H1 (cell line): ENCODE measurements around the gene ASCC3. TPM values are rescaled to one million over a fixed set of nuclear protein-coding genes. Genes with fewer than 3 reads are reported as not detected.

Experiments used
- CTCF ChIA-PET: fragments of 300-600 bp; sonication (Branson Sonifier 250); formaldehyde crosslinking; loops from one replicate; lab custom pipeline; 2021; ENCODE audit not compliant: partially characterized antibody; lab: Charles Lee
- POLR2A ChIA-PET: fragments of 300-600 bp; sonication (Branson Sonifier 250); formaldehyde crosslinking; loops from one replicate; lab custom pipeline; 2021; ENCODE audit warnings: inconsistent platforms; ENCODE audit not compliant: partially characterized antibody; lab: Charles Lee
- DNase-seq, 2 experiments: peaks; one replicate each; pipeline versions ENCODE4 v3.0.0 to v3.0.0-alpha.2; 2010 to 2022; ENCODE audit warnings: low spot score in 2 of 2, low read depth in 1 of 2, mixed read lengths in 1 of 2
- FAIRE-seq: peaks from 2 replicates; lab custom pipeline; 2011; peaks lifted over from hg19 to GRCh38; lab: Jason Lieb, UNC
- H2AFZ ChIP-seq: 2 replicates; pipeline ENCODE4 v1.8.1; 2012; ENCODE audit warnings: low read length, inconsistent platforms
- H2AK5ac ChIP-seq: 2 replicates; pipeline ENCODE4 v1.6.1; 2013; ENCODE audit warnings: low read depth, low read length
- H2BK120ac ChIP-seq: replicated peaks from 2 replicates; pipeline ENCODE3; 2013; ENCODE audit warnings: low read depth, low read length, inconsistent platforms
- H2BK12ac ChIP-seq: 2 replicates; pipeline ENCODE4 v1.6.1; 2013; ENCODE audit warnings: low read depth, low read length
- H2BK15ac ChIP-seq: 2 replicates; pipeline ENCODE4 v1.6.1; 2013; ENCODE audit warnings: low read length
- H2BK20ac ChIP-seq: 2 replicates; pipeline ENCODE4 v1.6.1; 2013; ENCODE audit warnings: low read length
- H2BK5ac ChIP-seq: 2 replicates; pipeline ENCODE4 v1.6.1; 2013; ENCODE audit warnings: low read depth, low read length
- H3K14ac ChIP-seq: 2 replicates; pipeline ENCODE4 v1.6.1; 2013; ENCODE audit warnings: inconsistent platforms; ENCODE audit not compliant: insufficient read length
- H3K18ac ChIP-seq: 2 replicates; pipeline ENCODE4 v1.6.1; 2013; ENCODE audit warnings: low read length; ENCODE audit errors: extremely low read depth
- H3K23ac ChIP-seq: 2 replicates; pipeline ENCODE4 v1.6.1; 2013; ENCODE audit warnings: inconsistent platforms; ENCODE audit not compliant: insufficient read length
- H3K23me2 ChIP-seq: 2 replicates; pipeline ENCODE4 v1.6.1; 2013; ENCODE audit warnings: low read depth, low read length
- H3K27ac ChIP-seq: 2 replicates; pipeline ENCODE4 v1.6.1; 2011; ENCODE audit warnings: low read depth, low read length, inconsistent platforms
- H3K27me3 ChIP-seq, 4 experiments: replicated peaks in 1 of 4; 1 replicate in 1 of 4; 2 replicates in 3 of 4; pipeline versions ENCODE4 v1.6.1 to v1.8.1; 2011 to 2013; ENCODE audit warnings: low read length in 3 of 4, mild to moderate bottlenecking in 3 of 4, inconsistent platforms in 2 of 4, mixed read lengths in 2 of 4, moderate library complexity in 1 of 4; ENCODE audit not compliant: control insufficient read depth in 3 of 4, insufficient read depth in 3 of 4; ENCODE audit errors: extremely low read depth in 1 of 4
- H3K36me3 ChIP-seq, 4 experiments: 2 replicates each; pipeline versions ENCODE4 v1.6.1 to v1.8.1; 2011 to 2013; ENCODE audit warnings: mild to moderate bottlenecking in 4 of 4, low read length in 3 of 4, moderate library complexity in 2 of 4, control low read depth in 1 of 4, inconsistent platforms in 1 of 4; ENCODE audit not compliant: insufficient read depth in 4 of 4, control insufficient read depth in 2 of 4
- H3K4ac ChIP-seq: replicated peaks from 2 replicates; pipeline ENCODE3; 2013; ENCODE audit warnings: low read length, low read depth, mixed read lengths, inconsistent platforms; ENCODE audit not compliant: insufficient read length
- H3K4me1 ChIP-seq, 4 experiments: replicated peaks in 1 of 4; 1 replicate in 1 of 4; 2 replicates in 3 of 4; pipeline versions ENCODE4 v1.6.1 to v1.8.1; 2011 to 2013; ENCODE audit warnings: low read length in 3 of 4, inconsistent platforms in 2 of 4, mixed read lengths in 1 of 4; ENCODE audit not compliant: insufficient read depth in 4 of 4, control insufficient read depth in 3 of 4
- H3K4me2 ChIP-seq, 2 experiments: 2 replicates each; pipeline versions ENCODE4 v1.6.1 to v1.8.1; 2011 to 2013; ENCODE audit warnings: low read depth in 2 of 2, low read length in 2 of 2, control low read depth in 1 of 2, inconsistent platforms in 1 of 2, mild to moderate bottlenecking in 1 of 2; ENCODE audit not compliant: insufficient read depth in 1 of 2
- H3K4me3 ChIP-seq, 4 experiments: fragments of 200-600, 300-600 bp in 1 of 4; sonication (generic), shearing (Covaris generic), sonication (Bioruptor Twin) in 1 of 4; 2 replicates each; pipeline versions ENCODE4 v1.5.1 to v1.8.1; 2011 to 2016; ENCODE audit warnings: low read length in 4 of 4, low read depth in 3 of 4, control low read depth in 2 of 4, inconsistent platforms in 2 of 4, mild to moderate bottlenecking in 2 of 4, mixed read lengths in 1 of 4, moderate library complexity in 1 of 4; ENCODE audit not compliant: insufficient read depth in 2 of 4; ENCODE audit errors: extremely low read depth in 1 of 4
- H3K56ac ChIP-seq: replicated peaks from 2 replicates; pipeline ENCODE3; 2013; ENCODE audit warnings: low read depth, mild to moderate bottlenecking, mixed read lengths, low read length, inconsistent platforms; ENCODE audit not compliant: insufficient read length
- H3K79me1 ChIP-seq: 2 replicates; pipeline ENCODE4 v1.6.1; 2013; ENCODE audit warnings: low read depth, low read length, control low read depth
- H3K79me2 ChIP-seq, 2 experiments: 2 replicates each; pipeline versions ENCODE4 v1.6.1 to v1.8.1; 2012 to 2013; ENCODE audit warnings: low read length in 2 of 2, mild to moderate bottlenecking in 2 of 2, inconsistent platforms in 1 of 2; ENCODE audit not compliant: insufficient read depth in 2 of 2, control insufficient read depth in 1 of 2
- H3K9ac ChIP-seq, 4 experiments: replicated peaks in 1 of 4; 1 replicate in 1 of 4; 2 replicates in 3 of 4; pipeline versions ENCODE4 v1.6.1 to v1.8.1; 2011 to 2013; ENCODE audit warnings: low read depth in 3 of 4, low read length in 3 of 4, control low read depth in 2 of 4, mild to moderate bottlenecking in 2 of 4, moderate library complexity in 2 of 4, inconsistent platforms in 1 of 4; ENCODE audit errors: extremely low read depth in 1 of 4
- H3K9me3 ChIP-seq, 2 experiments: 2 replicates each; pipeline versions ENCODE4 v1.6.1 to v1.8.1; 2012 to 2013; ENCODE audit warnings: mild to moderate bottlenecking in 2 of 2, moderate library complexity in 2 of 2, control low read depth in 1 of 2, inconsistent platforms in 1 of 2, low read depth in 1 of 2, low read length in 1 of 2, mixed read lengths in 1 of 2; ENCODE audit not compliant: insufficient read depth in 2 of 2
- H4K20me1 ChIP-seq, 2 experiments: replicated peaks in 1 of 2; 2 replicates each; pipeline versions ENCODE3 to v1.8.1; 2011 to 2013; ENCODE audit warnings: inconsistent platforms in 2 of 2, low read length in 2 of 2, mild to moderate bottlenecking in 1 of 2; ENCODE audit not compliant: insufficient read depth in 2 of 2, control insufficient read depth in 1 of 2
- H4K5ac ChIP-seq: 2 replicates; pipeline ENCODE4 v1.6.1; 2013; ENCODE audit warnings: low read length, low read depth, mixed read lengths, inconsistent platforms; ENCODE audit not compliant: insufficient read length
- H4K8ac ChIP-seq: 2 replicates; pipeline ENCODE4 v1.8.0; 2013; ENCODE audit warnings: mild to moderate bottlenecking, moderate library complexity, low read length, inconsistent platforms; ENCODE audit not compliant: insufficient read depth; ENCODE audit errors: extremely low read depth
- H4K91ac ChIP-seq: replicated peaks from 2 replicates; pipeline ENCODE3; 2013; ENCODE audit warnings: low read length, mixed read lengths, inconsistent platforms; ENCODE audit not compliant: insufficient read length
- EP300 ChIP-seq, 2 experiments: IDR thresholded peaks; 1 replicate in 1 of 2; 2 replicates in 1 of 2; pipeline ENCODE4 v1.6.1; 2011 to 2012; ENCODE audit warnings: low read depth in 2 of 2, low read length in 2 of 2, mild to moderate bottlenecking in 2 of 2, borderline replicate concordance in 1 of 2, inconsistent platforms in 1 of 2, moderate library complexity in 1 of 2
- EZH2 ChIP-seq: fragments of 200-600 bp; sonication (generic); IDR thresholded peaks from 2 replicates; pipeline ENCODE4 v1.7.1; 2012; ENCODE audit warnings: low read depth, mild to moderate bottlenecking, moderate library complexity, low read length, inconsistent platforms; ENCODE audit not compliant: severe bottlenecking
- GTF2F1 ChIP-seq: IDR thresholded peaks from 2 replicates; pipeline ENCODE4 v1.6.1; 2012; ENCODE audit warnings: low read depth, low read length, improper control_type of control experiment, borderline replicate concordance
- RNF2 ChIP-seq: fragments of 200-900, 300-1000 bp; sonication (generic); IDR thresholded peaks from 2 replicates; pipeline ENCODE4 v1.7.1; 2016; ENCODE audit warnings: borderline replicate concordance, low read depth, mild to moderate bottlenecking, antibody characterized with exemption, low read length; ENCODE audit not compliant: poor library complexity, severe bottlenecking; ENCODE audit errors: missing control alignments
- USF2 ChIP-seq: IDR thresholded peaks from 2 replicates; pipeline ENCODE4 v1.6.1; 2011; ENCODE audit warnings: low read length, improper control_type of control experiment
- WGBS, 2 experiments: shearing (Covaris generic) in 1 of 2; methylation state at CpG; one replicate each; pipeline versions ENCODE4 v1.1.6 to v1.1.7; 2013 to 2015; ENCODE audit warnings: low lambda C conversion rate in 2 of 2, mixed read lengths in 2 of 2, inconsistent platforms in 1 of 2, low coverage in 1 of 2, missing lambda C conversion rate in 1 of 2; ENCODE audit not compliant: insufficient replicate concordance in 2 of 2, insufficient coverage in 1 of 2, insufficient read length in 1 of 2; ENCODE audit errors: extremely low coverage in 1 of 2, missing lambda C conversion rate in 1 of 2; 5-methylcytosine and 5-hydroxymethylcytosine counted together
- polyA plus RNA-seq, 7 experiments: library from polyadenylated mRNA; depleted of rRNA in 3 of 7; stranded (reverse) in 5 of 7; unstranded in 2 of 7; fragments of >200 nt in 5 of 7; fragments of 200-250 nt in 2 of 7; gene quantifications; 1 replicate in 5 of 7; 2 replicates in 1 of 7; 4 replicates in 1 of 7; pipeline versions ENCODE4 v1.2.1 to v1.2.3, GENCODE V29; 2011 to 2013; ENCODE audit warnings: missing spikeins in 2 of 7, mixed read lengths in 2 of 7
- total RNA-seq: library from RNA; stranded (reverse); fragmentation: NEBNext Ultra II Directional; extraction: Animal tissue kit (Norgen Biotek cat#: 25700); gene quantifications from 2 replicates; pipeline ENCODE4 v1.2.1, GENCODE V29; 2021

The ASCC3 gene
- total and polyA plus RNA-seq, 2 of the 8 experiments (the other 6 are each of a cell fraction or from before 2014, with no cell fraction given): 37.5 to 77.8 TPM

DNA sequence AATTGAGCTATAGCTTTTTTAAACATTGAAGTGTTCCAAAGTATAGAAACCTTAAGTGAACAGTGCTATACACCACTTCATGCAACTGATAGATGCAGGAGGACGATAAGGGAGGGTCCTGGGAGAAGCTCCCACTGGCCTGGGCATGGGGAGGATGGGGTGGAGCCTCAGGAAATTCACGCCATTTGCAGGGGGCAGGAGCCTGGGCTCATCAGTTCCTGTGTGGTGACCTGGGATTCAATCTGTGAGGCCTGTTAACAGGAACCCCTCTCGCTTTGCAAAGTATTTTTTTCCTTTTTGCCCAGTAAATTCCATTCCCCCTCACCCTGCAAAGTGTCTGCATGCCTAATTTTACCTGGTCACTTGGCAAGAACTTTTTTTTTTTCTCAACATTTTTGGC, 11.0 kb upstream of the ASCC3 start:
- ChIA-PET CTCF (interaction anchor here (1.6 kb wide), 1 partner anchor 228 kb away, joined by 3 read pairs; no protein-coding TSS in a partner anchor), POLR2A (interaction anchor here (1.3 to 1.4 kb wide), 2 partner anchors 11 to 13 kb away, joined by 6 to 7 read pairs; partner anchors contain the start of gene ASCC3)
- Histone ChIP-seq H3K4me2 (peak overlapping the region; percentile 46 to 53), H3K23ac (no peak overlapping the region), H4K5ac (peak overlapping the region; percentile 67), H2AFZ (0 out of 2 replicates have a peak overlapping the region, but pooled peaks have one; percentile 16), H4K8ac (no peak overlapping the region), H2AK5ac (no peak overlapping the region), H3K36me3 (no peaks in the 10 kb centered on the region; a peak in 1 of 8 replicates), H2BK12ac (no peak overlapping the region), H3K18ac (no peak overlapping the region), H3K4me3 (peak overlapping the region in 1 of 4 experiments; percentile 2; a peak in 1 of 8 replicates), H3K27me3 (no peaks in the 10 kb centered on the region), H4K20me1 (no peaks in the 10 kb centered on the region), H3K14ac (no peak overlapping the region), H3K56ac (no peak overlapping the region), H2BK5ac (0 out of 2 replicates have a peak overlapping the region, but pooled peaks have one; percentile 80), H4K91ac (no peak overlapping the region), H3K9ac (peak overlapping the region in 1 of 4 experiments; percentile 39; a peak in 1 of 7 replicates)
- WGBS, 2 experiments: 26% methylated on average over 3 of the region's 3 CpGs; no CpG with 5 or more reads in 1 of the 2 experiments
- TF ChIP-seq USF2 (no peak), RNF2 (no peak), EP300 (IDR thresholded peaks at IDR 0.05; ENCODE audit: borderline replicate concordance in 1 of 2, low read depth in 2 of 2, low read length in 2 of 2) (no peak), GTF2F1 (no peak), EZH2 (no peak)
- TF ChIP-seq, all 59 proteins: peak for 0
- Histone ChIP-seq H3K27ac (no peak overlapping the region), H3K4me1 (peaks cover 0 to 9% (median 2%) of the 10 kb centered on the region in 4 experiments; a peak in 4 of 7 replicates), H3K4ac (no peak overlapping the region), H2BK15ac (no peak overlapping the region), H2BK20ac (no peak overlapping the region), H2BK120ac (no peak overlapping the region), H3K79me2 (no peaks in the 10 kb centered on the region), H3K79me1 (no peaks in the 10 kb centered on the region), H3K9me3 (no peaks in the 10 kb centered on the region; a peak in 1 of 4 replicates), H3K23me2 (no peaks in the 10 kb centered on the region)
- FAIRE-seq (peak; percentile 50), DNase-seq (peak in 1 of 2 experiments; percentile 54)
